ENCODE measurements around the gene TUBB1.

Gene TUBB1

DNA sequence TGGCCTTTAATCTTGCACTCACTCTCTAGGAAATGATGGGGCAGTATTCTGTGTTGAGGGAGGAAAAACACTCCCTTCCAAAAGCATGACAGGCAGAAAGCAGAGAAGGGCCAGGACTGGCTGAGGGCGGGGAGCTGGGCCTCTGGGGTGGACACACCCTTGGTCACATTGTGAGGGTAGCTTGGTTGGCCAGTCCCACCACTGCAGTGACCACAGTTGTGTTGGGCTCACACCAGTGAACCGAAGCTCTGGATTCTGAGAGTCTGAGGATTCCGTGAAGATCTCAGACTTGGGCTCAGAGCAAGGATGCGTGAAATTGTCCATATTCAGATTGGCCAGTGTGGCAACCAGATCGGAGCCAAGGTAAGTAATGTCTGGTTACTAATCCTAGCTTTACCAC is at the start of gene TUBB1:
Gene TUBB1 (plus strand): TSS at position 213 of the 400 bp plus-strand sequence. CDS start 94 bp downstream, at position 307.
- no peak for DNase-seq (ENCODE audit: low spot score in 2 of 2)

DNA sequence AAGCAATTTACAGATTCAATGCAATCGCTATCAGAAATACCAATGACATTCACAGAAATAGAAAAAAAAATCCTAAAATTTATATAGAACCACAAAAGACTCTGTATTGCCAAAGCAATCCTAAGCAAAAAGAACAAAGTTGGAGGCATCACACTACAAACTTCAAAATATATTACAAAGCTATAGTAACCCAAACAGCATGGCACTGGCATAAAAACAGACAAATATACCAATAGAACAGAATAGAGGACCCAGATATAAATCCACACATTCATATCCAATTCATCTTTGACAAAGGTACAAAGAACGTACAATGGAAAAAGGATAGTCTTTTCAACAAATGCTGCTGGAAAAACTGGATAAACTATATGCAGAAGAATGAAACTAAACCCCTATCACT is 49.8 kb upstream of the TUBB1 start:
- in situ Hi-C loops (cut with MboI; ENCODE audit: low sequenced_read_pairs), result no loop called here
- peaks cover 2% of the 10 kb centered on the region; the same call in 1 of the 2 replicates for H3K27me3 ChIP-seq (ENCODE audit: low read depth)
- no peaks in the 10 kb centered on the region for H3K4me1 ChIP-seq
- H3K4me3 ChIP-seq, result no peak overlapping the region
- H3K9me3 ChIP-seq, result peaks cover 6% of the 10 kb centered on the region
- no peaks in the 10 kb centered on the region for H3K36me3 ChIP-seq (replicated peaks)
- DNase-seq (ENCODE audit: low spot score in 2 of 2), result no peak

More for the DNA sequence above, at the start of gene TUBB1:
- H3K4me1 ChIP-seq, result no peaks in the 10 kb centered on the region; the same call in 1 of the 2 replicates
- H3K9me3 ChIP-seq, result no peaks in the 10 kb centered on the region
- peaks cover 18% of the 10 kb centered on the region for H3K36me3 ChIP-seq (replicated peaks)
- in situ Hi-C loops (cut with MboI; ENCODE audit: low sequenced_read_pairs), result no loop called here
- no peak within 1 kb of the TSS for H3K4me3 ChIP-seq
- no peaks in the 10 kb centered on the region for H3K27me3 ChIP-seq (ENCODE audit: low read depth)

DNA sequence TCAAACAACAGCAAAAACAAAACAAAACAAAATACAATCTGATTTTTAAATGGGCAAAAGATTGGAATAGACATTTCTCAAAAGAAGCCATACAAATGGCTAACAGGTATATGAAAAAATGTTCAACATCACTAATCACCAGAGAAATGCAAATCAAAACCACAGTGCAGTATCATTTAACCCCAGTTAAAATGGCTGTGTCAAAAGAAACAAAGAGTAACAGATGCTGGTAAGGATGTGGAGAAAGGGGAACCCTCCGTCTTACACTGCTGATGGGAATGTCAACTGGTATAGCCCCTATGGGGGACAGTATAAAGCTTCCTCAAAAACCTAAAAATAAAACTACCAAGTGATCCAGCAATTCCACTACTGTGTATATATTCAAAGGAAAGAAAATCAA is 49.1 kb upstream of the TUBB1 start:
- peaks cover 2% of the 10 kb centered on the region; the same call in 1 of the 2 replicates for H3K27me3 ChIP-seq (ENCODE audit: low read depth)
- in situ Hi-C loops (cut with MboI; ENCODE audit: low sequenced_read_pairs), result no loop called here
- H3K4me1 ChIP-seq, result no peaks in the 10 kb centered on the region
- no peak overlapping the region for H3K4me3 ChIP-seq
- no peaks in the 10 kb centered on the region for H3K36me3 ChIP-seq (replicated peaks)
- peaks cover 6% of the 10 kb centered on the region for H3K9me3 ChIP-seq
- no peak for DNase-seq (ENCODE audit: low spot score in 2 of 2)

DNA sequence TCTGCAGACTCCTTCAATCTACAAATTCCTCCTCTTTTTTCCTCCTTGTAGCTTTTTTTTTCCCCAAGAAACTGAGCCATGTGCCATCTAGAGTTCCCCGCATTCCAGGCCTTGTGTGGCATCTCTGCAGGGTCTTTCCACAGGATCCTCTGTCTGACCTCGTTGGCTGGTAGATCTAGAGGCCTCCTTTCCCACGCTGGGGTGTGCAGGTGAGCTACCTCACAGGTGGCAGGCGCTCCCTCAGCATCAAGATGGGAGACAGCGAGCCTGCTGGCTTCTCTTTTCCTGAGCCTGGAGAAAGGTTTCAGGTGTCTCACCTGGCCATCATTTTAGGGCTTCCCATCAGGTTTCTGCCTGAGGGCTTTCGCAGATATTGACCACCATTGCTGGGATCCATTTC is 47.8 kb upstream of the TUBB1 start:
- H3K9me3 ChIP-seq, result peaks cover 8% of the 10 kb centered on the region
- H3K4me1 ChIP-seq, result no peaks in the 10 kb centered on the region
- peaks cover 2% of the 10 kb centered on the region; the same call in 1 of the 2 replicates for H3K27me3 ChIP-seq (ENCODE audit: low read depth)
- no peak overlapping the region for H3K4me3 ChIP-seq
- DNase-seq (ENCODE audit: low spot score in 2 of 2), result no peak
- H3K36me3 ChIP-seq (replicated peaks), result no peaks in the 10 kb centered on the region
- in situ Hi-C loops (cut with MboI; ENCODE audit: low sequenced_read_pairs), result no loop called here

DNA sequence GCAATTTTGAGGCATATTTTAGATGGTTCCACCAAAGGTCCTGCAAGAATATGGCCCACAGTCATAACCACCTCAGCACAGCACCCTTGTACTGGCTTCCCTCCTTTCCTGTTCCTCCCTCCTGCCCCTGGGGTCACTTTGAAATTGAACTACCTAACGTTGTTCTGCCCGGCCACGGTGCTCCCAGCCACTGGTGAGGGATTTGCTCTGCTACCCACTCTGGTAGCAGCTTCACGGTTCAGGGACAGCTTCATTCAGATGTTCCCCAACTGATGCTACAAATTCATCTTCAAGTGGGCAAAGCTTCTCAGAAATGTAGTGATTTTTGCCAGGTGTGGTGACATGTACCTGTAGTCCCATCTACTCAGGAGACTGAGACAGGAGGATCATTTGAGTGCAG is 46.0 kb upstream of the TUBB1 start:
- Histone ChIP-seq H3K27me3 (ENCODE audit: low read depth) (peaks cover 2% of the 10 kb centered on the region; the same call in 1 of the 2 replicates), H3K36me3 (replicated peaks) (no peaks in the 10 kb centered on the region), H3K4me3 (no peak overlapping the region), H3K9me3 (peaks cover 8% of the 10 kb centered on the region), H3K4me1 (no peaks in the 10 kb centered on the region)
- no peak for DNase-seq (ENCODE audit: low spot score in 2 of 2)
- in situ Hi-C loops (cut with MboI; ENCODE audit: low sequenced_read_pairs), result no loop called here

DNA sequence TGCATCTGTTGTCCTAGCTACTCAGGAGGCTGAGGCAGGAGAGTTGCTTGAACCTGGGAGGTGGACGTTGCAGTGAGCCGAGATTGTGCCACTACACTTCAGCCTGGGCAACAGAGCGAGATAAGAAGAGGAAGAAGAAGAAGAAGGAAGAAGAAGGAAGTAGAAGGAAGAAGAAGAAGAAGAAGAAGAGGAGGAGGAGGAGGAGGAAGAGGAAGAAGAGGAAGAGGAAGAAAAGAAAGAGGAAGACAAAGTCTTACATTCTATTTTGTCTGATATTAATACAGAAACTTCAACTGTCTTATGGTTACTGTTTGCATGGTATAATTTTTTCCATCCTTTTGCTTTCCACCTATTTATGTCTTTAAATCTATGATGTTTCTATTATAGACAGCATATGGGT is 45.4 kb upstream of the TUBB1 start:
- Histone ChIP-seq H3K27me3 (ENCODE audit: low read depth) (peaks cover 2% of the 10 kb centered on the region; the same call in 1 of the 2 replicates), H3K9me3 (peaks cover 8% of the 10 kb centered on the region), H3K4me1 (no peaks in the 10 kb centered on the region), H3K4me3 (no peak overlapping the region), H3K36me3 (replicated peaks) (no peaks in the 10 kb centered on the region)
- no peak for DNase-seq (ENCODE audit: low spot score in 2 of 2)
- in situ Hi-C loops (cut with MboI; ENCODE audit: low sequenced_read_pairs), result no loop called here

DNA sequence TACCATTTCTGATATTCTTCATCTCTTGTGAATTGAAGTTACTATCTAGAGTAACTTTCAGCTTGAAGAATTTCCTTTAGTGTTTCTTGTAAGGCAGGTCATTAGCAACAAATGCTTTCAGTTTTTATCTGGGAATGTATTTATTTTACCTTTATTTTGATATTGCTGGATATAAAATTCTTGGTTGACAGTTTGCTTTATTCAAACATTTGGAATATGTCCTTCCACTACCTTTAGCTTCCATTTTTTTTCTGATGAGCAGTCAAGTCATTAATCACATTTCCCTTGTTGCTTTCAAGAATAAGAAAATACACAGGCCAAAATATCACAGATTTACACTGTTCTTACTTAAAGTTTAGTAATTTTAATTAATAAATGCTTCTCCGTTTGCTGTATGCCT is 43.9 kb upstream of the TUBB1 start:
- DNase-seq (ENCODE audit: low spot score in 2 of 2), result no peak
- no peaks in the 10 kb centered on the region for H3K36me3 ChIP-seq (replicated peaks)
- H3K27me3 ChIP-seq (ENCODE audit: low read depth), result no peaks in the 10 kb centered on the region
- no peaks in the 10 kb centered on the region for H3K4me1 ChIP-seq
- in situ Hi-C loops (cut with MboI; ENCODE audit: low sequenced_read_pairs), result no loop called here
- H3K4me3 ChIP-seq, result no peak overlapping the region
- peaks cover 2% of the 10 kb centered on the region; the same call in 1 of the 2 replicates for H3K9me3 ChIP-seq

DNA sequence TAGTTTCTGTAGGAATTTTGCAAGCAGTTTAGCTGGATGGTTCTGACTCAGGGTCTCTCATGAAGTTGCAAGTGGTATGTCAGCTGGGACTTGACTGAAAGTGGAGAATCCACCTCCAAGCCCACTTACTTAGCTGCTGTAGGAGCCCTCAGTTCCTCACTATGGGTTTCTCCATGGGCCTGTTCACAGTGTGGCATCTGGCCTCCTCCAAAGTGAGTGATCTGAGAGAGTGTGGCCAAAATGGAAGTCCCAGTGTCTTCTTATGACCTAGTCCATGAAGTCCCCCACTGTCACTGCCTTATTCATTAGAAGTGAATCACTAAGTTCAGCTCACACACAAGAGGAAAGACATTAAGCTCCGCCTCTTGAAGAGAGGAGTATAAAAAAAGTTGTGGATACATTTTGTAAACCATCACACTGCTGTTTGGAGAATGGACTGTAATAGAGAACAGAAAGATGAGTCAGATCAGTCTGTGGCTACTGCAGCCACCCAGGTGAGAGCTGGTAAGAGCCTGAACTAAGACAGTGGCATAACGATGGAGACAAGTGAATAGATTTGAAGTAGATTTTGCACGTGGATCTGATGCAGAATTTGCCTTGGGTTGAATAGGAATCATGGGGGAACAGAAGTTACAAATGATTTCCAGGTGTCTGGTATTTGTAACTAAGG is 43.0 kb upstream of the TUBB1 start:
- H3K9me3 ChIP-seq, result peaks cover 2% of the 10 kb centered on the region; the same call in 1 of the 2 replicates
- no peak for DNase-seq (ENCODE audit: low spot score in 2 of 2)
- in situ Hi-C loops (cut with MboI; ENCODE audit: low sequenced_read_pairs), result no loop called here
- no peaks in the 10 kb centered on the region; the same call in 1 of the 2 replicates for H3K4me1 ChIP-seq
- H3K36me3 ChIP-seq (replicated peaks), result no peaks in the 10 kb centered on the region
- no peaks in the 10 kb centered on the region for H3K27me3 ChIP-seq (ENCODE audit: low read depth)
- no peak overlapping the region for H3K4me3 ChIP-seq

DNA sequence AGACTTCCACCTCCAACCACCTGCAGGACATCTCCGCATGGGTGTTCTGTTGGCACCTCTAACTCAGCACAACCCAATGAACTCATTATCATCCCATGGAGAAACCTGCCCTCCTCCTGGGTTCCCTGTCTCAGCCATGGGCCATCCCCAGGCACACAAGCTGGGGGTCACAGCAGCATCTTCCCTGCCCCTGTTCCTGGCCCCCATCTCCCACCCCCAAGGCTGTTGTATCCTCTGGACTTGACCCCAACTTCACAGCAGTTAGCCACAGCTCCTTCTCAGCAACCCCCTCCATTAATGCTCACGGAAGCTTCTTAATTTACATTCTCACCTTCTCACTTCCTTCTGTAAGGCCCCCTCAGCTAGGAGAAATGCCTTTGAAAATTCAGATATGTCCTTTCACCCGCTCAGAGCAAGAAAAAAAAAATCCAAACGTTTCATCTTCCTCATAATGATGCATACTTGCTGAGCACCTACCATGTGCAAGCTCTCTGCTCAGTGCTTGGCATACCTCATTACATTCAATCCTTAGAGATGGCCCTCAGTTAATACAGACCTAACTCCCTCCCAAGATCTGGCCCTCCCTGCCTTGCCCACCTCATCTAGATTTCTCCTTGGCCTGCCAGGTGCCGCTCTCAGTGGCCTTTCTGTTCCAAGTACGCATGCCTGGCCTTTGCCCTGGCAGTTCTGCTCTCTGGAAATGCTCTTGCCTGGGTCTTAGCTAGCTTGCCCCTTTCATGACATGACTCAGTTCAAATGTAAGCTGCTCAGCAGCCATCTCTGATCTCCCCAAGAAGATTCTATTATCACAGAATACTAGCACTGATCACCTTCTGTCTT is 40.7 kb upstream of the TUBB1 start:
- no peak for DNase-seq (ENCODE audit: low spot score in 2 of 2)
- H3K4me3 ChIP-seq, result no peak overlapping the region
- no peaks in the 10 kb centered on the region for H3K27me3 ChIP-seq (ENCODE audit: low read depth)
- in situ Hi-C loops (cut with MboI; ENCODE audit: low sequenced_read_pairs), result no loop called here
- peaks cover 2% of the 10 kb centered on the region; the same call in 1 of the 2 replicates for H3K9me3 ChIP-seq
- no peaks in the 10 kb centered on the region; the same call in 1 of the 2 replicates for H3K36me3 ChIP-seq (replicated peaks)
- H3K4me1 ChIP-seq, result peaks cover 6% of the 10 kb centered on the region

DNA sequence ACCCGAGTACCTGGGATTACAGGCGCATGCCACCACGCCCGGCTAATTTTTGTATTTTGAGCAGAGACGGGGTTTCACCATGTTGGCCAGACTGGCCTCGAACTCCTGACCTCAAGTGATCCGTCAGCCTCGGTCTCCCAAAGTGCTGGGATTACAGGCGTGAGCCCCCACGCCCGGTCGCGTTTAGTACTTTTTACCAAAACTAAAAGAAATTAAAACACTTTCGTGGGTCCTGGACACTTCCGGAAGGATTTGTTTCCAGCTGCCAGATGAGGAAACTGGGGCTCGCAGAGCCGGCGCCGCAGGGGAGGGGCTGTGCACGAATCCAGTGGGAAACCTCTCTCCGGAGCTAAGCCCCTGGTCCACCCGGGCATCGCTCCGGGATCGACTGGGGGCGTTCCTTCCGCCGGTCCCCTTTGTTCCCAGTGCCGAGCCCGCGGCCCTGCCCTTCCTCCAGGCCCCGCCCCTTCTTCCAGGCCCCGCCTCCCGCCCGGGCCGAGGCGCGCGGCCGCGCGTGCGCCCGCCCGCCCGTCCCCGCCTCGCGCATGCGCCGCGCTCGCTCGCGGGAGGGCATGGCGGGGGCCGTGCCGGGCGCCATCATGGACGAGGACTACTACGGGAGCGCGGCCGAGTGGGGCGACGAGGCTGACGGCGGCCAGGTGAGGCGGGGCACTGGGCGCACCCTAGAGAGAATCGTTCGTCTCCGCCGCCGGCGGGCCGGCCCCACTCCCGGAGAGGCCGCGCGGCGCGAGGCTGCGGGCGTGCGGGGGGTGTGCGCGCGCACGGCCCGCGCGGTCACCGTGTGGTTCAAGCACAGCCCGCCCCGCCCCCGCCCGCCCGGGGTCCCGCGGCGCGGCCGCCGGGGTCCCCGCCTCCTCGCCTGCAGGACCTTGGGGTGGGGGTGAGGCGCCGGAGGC is 38.3 kb upstream of the TUBB1 start, which contains the start of gene NELFCD:
Gene NELFCD (plus strand): TSS at position 546 of the 917 bp plus-strand sequence. CDS start 54 bp downstream, at position 600.
- Histone ChIP-seq H3K36me3 (replicated peaks) (peaks cover 2% of the 10 kb centered on the region; the same call in 1 of the 2 replicates), H3K9me3 (no peaks in the 10 kb centered on the region), H3K27me3 (ENCODE audit: low read depth) (no peaks in the 10 kb centered on the region), H3K4me1 (peaks cover 6% of the 10 kb centered on the region), H3K4me3 (peak within 1 kb of the TSS; percentile 65)
- in situ Hi-C loops (cut with MboI; ENCODE audit: low sequenced_read_pairs), result loop anchor here (10.0 kb wide), 1 partner anchor 76 kb away; no protein-coding TSS in a partner anchor
- DNase-seq (ENCODE audit: low spot score in 2 of 2), result peak; percentile 87 to 96

DNA sequence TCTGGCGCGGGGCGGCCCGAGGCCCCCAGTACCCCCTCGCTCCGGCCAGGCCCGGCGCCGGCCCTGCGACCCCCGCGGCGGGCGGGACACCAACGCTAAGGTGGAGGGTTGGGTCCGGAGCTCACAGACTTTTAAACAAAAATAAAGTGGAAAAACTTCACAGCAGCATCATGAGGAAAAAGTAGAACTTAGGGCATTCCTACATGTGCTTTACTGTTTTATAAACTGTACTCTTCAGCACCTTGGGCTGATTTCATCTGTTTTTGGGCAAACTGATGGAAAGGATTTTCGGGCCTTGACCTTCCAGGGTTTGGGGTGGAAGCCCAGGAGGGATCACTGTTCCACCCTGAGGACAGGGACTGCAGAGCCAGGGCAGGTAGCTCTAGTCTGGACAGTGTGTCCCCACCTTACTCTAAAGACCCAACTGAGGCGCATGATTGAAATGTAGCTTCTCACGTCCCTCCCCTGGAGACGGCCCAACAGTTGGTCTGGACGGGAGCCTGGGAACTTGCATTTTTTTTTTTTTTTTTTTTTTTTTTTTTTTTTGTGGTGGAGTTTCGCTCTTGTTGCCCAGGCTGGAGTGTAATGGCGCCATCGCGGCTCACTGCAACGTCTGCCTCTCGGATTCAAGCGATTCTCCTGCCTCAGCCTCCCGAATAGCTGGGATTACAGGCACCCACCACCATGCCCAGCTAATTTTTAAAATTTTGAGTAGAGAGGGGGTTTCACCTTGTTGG is 37.4 kb upstream of the TUBB1 start:
- Histone ChIP-seq H3K27me3 (ENCODE audit: low read depth) (no peaks in the 10 kb centered on the region), H3K4me3 (peak overlapping the region; percentile 65), H3K9me3 (no peaks in the 10 kb centered on the region), H3K36me3 (replicated peaks) (peaks cover 7% of the 10 kb centered on the region), H3K4me1 (peaks cover 6% of the 10 kb centered on the region)
- in situ Hi-C loops (cut with MboI; ENCODE audit: low sequenced_read_pairs), result loop anchor here (10.0 kb wide), 1 partner anchor 77 kb away; no protein-coding TSS in a partner anchor
- peak in 1 of 2 experiments; percentile 44 for DNase-seq (ENCODE audit: low spot score in 2 of 2)

DNA sequence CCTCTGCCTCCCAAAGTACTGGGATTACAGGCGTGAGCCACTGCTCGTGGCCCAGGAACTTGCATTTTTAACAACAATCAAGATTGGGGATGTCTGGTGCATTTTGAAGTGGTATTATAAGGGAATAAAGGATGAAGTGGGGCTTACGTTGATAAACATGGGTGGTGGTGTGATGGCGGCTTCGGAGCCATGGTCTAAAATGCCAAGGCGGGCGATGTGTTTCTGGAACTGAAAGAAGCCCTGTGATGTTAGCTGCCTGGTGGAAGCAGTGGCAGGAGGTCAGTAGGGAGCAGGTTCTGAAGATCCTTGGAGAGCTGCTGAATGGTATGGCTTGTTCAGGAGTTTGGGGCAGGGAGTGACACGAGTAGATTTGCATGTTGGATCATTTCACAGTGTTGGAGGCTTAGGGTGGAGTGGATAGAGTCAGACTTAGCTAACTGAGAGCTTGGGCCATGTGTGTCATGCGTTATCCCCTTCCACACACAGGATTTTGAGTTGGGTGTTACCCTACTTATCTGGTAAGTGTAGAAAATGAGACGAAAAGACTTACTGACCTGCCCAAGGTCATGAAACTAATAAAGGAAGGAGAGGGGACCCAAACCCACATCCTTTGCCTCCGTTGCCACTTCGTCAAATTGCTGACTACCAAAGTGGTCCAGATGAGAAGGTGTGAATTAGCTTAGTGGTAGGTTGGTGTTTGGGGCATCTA is 36.7 kb upstream of the TUBB1 start:
- Histone ChIP-seq H3K36me3 (replicated peaks) (peaks cover 14% of the 10 kb centered on the region), H3K4me1 (peaks cover 6% of the 10 kb centered on the region), H3K27me3 (ENCODE audit: low read depth) (no peaks in the 10 kb centered on the region), H3K9me3 (no peaks in the 10 kb centered on the region), H3K4me3 (peak overlapping the region; percentile 65)
- DNase-seq (ENCODE audit: low spot score in 2 of 2), result no peak
- in situ Hi-C loops (cut with MboI; ENCODE audit: low sequenced_read_pairs), result loop anchor here (10.0 kb wide), 1 partner anchor 78 kb away; no protein-coding TSS in a partner anchor

Data from HAP-1 (cell line).